Hepatic stellate cell (primary cell): ENCODE results near the gene ATP13A3.

ENCODE experiments used
- DNase-seq: peaks from one replicate; pipeline ENCODE4 v3.0.0; 2011; ENCODE audit warnings: low spot score

ATP13A3 gene

GRCh38 chr3:194392576-194392975, 94.2 kb downstream of the ATP13A3 start:
- no peak for DNase-seq

DNA sequence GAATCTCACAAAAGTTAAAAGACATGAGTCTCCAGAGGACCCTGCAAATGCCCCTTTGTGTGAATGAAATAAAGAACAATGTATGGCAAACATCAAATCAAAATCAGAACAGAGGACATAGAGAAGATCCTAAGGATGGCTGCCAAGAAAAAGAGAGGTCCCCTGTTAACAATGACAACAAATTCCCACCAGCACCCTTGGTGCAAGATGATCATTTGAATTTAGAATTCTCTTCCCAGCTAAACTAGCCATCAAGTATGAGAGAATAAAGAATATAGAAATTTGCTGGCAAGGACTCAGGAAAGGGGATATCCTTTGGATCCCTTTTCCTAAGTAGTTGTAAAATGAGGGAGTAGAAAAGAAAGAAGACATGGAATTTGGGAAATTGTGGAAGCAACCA, 96.0 kb downstream of the ATP13A3 start:
- DNase-seq, result no peak

DNA sequence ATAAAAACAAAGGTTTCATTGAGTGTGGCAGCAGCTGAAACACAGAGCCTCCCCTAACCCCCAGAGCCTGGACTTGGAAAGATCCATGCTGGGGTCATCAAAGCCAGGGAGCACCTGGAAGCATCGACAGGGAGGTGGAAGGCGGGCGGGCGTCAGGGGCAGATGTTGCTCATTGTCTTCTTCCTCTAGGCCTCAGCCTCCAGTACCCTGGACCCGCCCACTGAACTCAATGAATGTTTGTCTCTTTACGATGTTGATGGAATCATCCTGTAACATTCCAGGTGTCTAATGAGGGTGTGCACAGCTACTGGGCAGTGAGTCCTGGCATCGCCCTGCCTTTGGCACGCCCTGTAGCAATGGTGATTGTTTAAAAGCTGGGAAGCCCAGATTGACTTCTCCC, 97.5 kb downstream of the ATP13A3 start:
- DNase-seq, result no peak

GRCh38 chr3:194387926-194388418, 98.8 kb downstream of the ATP13A3 start:
- DNase-seq, result no peak

DNA sequence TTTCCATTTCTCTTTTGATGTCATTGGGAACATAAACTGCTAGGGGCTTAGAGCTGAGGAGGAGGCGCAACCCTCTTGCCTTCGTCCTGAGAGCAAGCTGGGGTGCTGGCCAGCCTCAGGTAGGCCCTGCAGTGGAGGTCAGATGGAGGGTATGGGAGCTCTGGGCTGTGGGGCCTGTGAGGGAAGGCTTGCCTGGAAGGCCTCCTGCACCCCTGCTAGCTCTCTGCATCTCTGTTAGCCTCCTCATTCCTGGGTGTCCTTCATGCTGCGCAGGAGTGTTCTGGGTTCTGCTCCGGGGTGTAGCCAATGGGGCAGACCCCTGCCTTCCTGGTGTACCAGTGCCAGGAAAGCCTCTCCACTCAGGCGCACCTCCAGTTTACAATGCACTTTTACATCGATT, 99.5 kb downstream of the ATP13A3 start:
- DNase-seq, result no peak

DNA sequence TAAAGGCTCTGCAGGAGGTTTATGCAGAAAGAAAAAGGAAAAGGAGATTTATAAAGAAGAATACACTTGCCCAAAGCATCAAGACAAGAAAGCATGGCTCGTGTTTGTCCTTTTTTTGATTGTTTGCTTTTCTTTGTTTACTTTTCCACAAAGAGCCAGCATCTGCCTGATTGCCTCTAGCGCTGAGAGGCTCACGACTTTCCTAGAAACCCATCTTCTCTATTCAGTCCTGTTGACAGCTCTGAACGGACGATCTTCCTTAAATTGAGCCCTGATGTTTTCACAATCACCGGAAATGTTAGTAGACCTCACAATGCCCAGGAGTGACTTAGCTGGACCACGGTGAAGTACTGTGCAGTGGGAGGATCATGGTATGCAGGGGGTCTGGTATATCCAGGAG, 100.2 kb downstream of the ATP13A3 start:
- DNase-seq, result no peak

GRCh38 chr3:194386066-194386465, 100.7 kb downstream of the ATP13A3 start:
- DNase-seq, result no peak

GRCh38 chr3:194384569-194385001, 102.2 kb downstream of the ATP13A3 start:
- no peak for DNase-seq

DNA sequence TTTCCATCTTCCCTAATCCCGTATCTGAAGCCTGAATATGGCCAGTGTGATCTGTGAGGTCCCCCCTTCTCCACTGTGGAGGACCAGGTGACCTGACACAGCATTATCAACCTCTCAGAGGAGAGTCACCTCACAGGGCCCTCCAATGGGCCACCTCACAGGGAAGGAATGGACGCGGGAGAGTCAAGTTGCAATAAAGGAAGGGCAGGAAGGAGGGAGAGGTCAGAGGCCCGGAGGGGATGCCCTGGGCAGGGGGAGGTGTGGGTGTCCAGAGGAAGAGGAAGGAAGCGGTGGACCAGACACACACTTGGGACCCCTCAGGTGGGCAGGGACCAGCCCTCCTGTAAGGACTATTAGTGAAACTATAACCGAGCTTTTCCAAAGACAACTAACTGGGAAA, 102.6 kb downstream of the ATP13A3 start:
- no peak for DNase-seq

DNA sequence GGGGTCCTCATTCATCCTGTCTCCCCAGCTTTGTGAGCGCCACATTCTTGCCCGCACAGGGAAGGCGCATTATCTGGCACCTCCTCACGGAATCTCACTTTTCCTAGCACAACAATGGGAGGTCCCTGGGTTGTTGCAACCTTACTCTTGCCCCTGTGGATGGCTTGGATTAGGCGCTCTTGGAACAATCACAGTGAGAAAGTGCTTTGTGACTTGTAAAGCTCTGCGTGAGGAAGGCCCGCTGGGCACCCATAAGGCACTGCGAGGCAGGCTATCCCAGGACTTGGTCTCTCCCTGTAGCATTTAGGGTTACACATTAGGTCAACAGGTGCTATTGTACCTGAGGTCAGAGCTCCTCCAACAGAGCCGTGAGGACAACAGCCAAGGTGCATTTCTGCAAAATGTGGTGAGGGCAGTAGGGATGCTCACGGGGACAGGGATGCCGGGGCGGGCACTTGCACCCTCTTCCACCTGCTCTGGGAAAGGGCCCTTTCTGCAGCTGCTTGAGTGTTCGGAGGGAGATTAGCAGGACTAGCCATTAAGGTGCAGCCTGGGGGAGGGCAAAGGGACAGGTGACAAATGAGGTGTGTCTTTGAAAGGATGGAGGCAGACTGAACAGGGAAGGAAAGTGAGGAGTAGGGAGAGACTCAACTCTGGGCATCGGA, 103.4 kb downstream of the ATP13A3 start:
- no peak for DNase-seq

DNA sequence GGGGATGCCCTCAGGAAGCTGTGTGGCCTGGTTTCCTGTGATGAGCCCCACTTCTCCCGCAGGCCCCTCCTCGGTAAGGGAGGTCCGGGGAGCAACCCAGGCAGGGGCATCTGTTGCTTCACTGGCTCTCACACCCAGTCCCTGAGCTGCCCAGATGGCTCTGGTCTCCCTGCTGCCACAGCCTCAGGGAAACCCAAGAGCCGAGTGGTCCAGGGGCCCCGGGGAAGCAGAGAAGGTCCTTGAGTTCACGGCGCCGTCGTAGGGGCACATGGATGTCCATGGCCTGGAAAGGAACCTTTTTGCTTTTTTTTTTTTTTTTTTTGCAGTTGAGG, 103.9 kb downstream of the ATP13A3 start:
- DNase-seq, result no peak

DNA sequence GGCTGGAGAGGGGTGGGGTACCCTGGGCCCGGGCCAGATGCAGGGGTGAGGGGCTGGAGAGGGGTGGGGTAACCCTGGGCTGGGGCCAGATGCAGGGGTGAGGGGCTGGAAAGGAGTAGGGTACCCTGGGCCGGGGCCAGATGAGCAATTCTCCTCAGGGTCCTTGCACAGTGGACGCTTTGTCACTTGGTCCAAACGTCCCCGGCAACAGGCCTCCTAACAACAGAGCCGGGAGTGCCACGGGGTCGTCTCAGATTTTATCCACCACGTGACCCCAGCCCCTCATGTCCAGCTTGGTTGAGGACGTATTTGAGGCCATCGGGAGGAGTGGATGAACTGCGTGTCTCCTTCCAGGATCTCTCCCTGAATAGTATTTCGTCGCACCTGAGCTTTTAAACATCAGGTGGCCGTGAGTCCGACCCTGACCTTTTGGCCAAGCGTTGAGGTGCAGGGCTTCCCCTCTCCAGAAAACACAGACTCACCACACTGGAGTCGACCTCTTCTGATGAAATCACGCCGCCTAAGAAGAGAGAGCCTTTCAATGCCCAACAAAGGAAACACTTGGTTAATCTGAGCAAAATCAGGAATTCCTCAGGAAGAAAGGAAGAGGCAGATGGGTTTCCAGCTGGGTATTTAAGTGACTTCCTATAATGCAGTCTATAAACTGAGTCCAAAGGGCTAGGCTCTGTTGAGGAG, 104.5 kb downstream of the ATP13A3 start:
- DNase-seq, result no peak

DNA sequence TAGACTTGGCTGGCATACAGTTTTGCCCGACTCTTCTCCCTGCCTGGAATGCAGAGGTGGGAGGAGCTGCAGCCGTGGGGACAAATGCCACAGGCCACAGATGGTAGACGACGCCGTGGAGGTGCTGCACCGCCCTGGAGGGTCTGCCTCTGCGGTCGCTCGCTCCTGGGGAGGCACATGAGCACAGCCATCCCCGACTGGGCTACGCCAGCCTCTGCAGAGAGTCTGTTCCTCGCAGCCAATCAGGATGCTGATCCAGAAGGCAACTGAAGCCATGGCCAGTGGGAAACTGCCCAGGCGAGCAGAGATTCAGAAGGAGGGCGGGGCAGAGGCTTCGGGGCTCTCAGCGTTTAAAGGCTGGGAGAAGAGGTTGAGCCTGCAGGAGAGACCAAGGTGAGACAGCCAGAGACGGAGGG, 105.3 kb downstream of the ATP13A3 start:
- DNase-seq, result no peak

GRCh38 chr3:194380326-194380725, 106.5 kb downstream of the ATP13A3 start:
- DNase-seq, result no peak

DNA sequence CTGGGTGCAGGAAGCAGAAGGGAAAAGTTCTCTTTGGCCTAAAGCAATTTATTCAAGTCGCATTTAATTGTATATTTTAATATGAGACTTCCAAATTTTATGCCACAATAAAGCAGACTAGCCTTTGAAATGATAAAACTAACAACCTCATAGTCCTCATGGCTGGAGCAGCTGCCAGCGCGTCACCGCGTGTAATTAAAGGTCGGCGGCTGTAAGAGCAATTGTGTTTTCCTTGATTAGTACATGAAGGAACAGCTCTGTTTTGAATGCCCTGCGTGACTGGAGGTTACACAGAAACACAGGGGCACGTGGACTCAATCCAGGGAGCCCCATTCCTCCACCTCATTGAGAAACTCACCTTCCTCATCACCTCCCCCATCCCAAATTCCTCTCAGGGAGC, 107.2 kb downstream of the ATP13A3 start:
- no peak for DNase-seq

DNA sequence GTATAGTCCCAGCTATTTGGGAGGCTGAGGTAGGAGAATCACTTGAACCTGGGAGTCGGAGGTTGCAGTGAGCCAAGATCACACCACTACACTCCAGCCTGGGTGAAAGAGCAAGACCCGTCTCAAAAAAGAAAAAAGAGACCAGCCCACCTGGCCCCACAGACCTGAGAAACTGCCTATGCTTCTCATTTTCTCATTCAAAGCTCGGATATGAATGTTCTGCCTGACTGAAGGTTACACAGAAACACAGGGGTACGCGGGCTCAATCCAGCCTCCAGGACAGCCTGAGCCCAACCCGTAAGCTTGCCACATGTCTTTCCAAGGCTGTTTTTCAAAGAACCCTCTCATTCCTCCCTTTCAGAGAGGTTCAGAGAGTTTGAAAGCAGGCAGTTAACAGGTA, 107.6 kb downstream of the ATP13A3 start:
- no peak for DNase-seq

DNA sequence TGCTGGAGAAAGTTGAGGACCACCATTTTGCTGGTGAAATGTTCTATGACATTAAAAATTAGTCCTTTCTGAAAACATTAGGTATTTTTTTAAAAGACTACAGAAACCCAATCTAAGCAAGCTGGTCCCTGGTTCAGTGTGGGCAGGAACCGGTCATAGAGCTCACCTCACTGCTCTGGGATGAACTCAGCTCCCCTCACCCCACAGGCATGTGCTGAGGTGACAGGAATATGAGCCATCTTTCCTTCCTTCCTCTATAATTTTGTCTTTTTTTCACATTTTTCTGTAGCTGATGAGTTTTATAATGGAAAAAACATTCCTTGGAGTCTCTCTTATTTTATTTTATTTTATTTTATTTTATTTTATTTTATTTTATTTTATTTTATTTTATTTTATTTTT, 109.1 kb downstream of the ATP13A3 start:
- DNase-seq, result no peak

GRCh38 chr3:194376241-194376560, 110.6 kb downstream of the ATP13A3 start:
- DNase-seq, result no peak

- no peak for DNase-seq
These were observed 111.1 kb downstream of the ATP13A3 start for GRCh38 chr3:194375473-194376240.

- no peak for DNase-seq
These were observed 111.9 kb downstream of the ATP13A3 start for GRCh38 chr3:194374935-194375334.

- DNase-seq, result no peak
These were observed 112.9 kb downstream of the ATP13A3 start for GRCh38 chr3:194373899-194374298.

GRCh38 chr3:194373028-194373427, 113.8 kb downstream of the ATP13A3 start:
- DNase-seq, result no peak

DNA sequence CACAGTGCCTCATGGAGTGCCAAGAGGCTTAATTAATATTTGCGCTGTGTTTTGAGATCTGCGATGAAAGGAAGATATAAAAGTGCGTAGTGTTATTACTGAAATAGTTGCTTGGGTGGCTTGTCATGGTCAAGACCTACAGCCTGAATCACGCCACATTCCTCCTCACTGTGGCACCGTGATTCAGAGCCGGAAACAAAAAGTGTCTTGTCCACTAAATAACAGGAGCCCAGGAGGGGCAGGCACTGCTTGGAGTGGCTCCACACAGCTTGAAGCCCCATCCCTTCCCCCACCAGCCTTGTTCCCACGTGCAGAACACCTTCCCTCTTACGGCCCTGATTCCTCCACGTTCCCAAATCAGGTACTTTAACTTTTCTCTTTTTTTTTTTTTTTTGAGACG, 116.0 kb downstream of the ATP13A3 start:
- no peak for DNase-seq
